Ishikawa (cell line): ENCODE data around the gene PLEKHA1.

ENCODE experiments used
- CEBPB ChIP-seq: IDR thresholded peaks from 2 replicates; pipeline ENCODE4 v1.6.1; 2012
- CREB1 ChIP-seq: IDR thresholded peaks from 2 replicates; pipeline ENCODE4 v1.6.1; 2012; ENCODE audit warnings: low read depth
- EGR1 ChIP-seq: IDR thresholded peaks from 2 replicates; pipeline ENCODE4 v1.6.1; 2012
- EP300 ChIP-seq: IDR thresholded peaks from 2 replicates; pipeline ENCODE4 v1.6.1; 2012; ENCODE audit warnings: borderline replicate concordance
- FOXM1 ChIP-seq: IDR thresholded peaks from 2 replicates; pipeline ENCODE4 v1.6.1; 2012; ENCODE audit warnings: low read depth, borderline replicate concordance
- NFIC ChIP-seq: IDR thresholded peaks from 2 replicates; pipeline ENCODE4 v1.6.1; 2012
- RAD21 ChIP-seq: IDR thresholded peaks from 2 replicates; pipeline ENCODE4 v1.6.1; 2012; ENCODE audit warnings: low read depth
- TAF1 ChIP-seq: IDR thresholded peaks from 2 replicates; pipeline ENCODE4 v1.6.1; 2012; ENCODE audit warnings: low read depth, mild to moderate bottlenecking
- TCF12 ChIP-seq: IDR thresholded peaks from 2 replicates; pipeline ENCODE4 v1.6.1; 2012; ENCODE audit warnings: low read depth
- TEAD4 ChIP-seq: IDR thresholded peaks from 2 replicates; pipeline ENCODE4 v1.6.1; 2012
- YY1 ChIP-seq: IDR thresholded peaks from 2 replicates; pipeline ENCODE4 v1.6.1; 2012; ENCODE audit warnings: low read depth
- ZBTB7A ChIP-seq: IDR thresholded peaks from 2 replicates; pipeline ENCODE4 v1.6.1; 2012; ENCODE audit warnings: low read depth
- TF ChIP-seq, protein P1 (sequence below): IDR thresholded peaks from 2 replicates; pipeline ENCODE4 v1.6.1; 2012; ENCODE audit warnings: low read depth, mild to moderate bottlenecking
- TF ChIP-seq, protein P2 (sequence below): IDR thresholded peaks from 2 replicates; pipeline ENCODE4 v1.6.1; 2012
- TF ChIP-seq, protein P3 (sequence below): IDR thresholded peaks from 2 replicates; pipeline ENCODE4 v1.6.1; 2012

Gene PLEKHA1

DNA sequence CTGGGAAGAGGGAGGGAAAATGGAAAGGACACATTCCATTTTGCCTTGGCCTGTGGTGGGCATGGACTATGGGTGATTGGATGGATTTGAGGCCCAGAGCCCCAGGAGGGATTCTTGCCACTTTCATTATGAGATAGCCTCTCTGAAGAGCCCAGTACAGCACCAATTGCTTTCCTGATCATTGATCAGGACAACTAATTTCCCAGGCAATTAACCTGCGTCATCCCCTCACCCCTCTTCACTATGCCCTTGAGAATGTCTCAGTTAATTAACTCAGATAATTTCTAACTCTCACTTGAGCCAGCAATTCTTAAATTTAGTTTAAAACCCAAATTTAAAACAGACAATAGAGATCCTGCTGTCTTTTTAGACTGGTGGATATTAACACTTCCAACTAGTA lies 13.5 kb upstream of the PLEKHA1 start:
- TF ChIP-seq, protein P1, sequence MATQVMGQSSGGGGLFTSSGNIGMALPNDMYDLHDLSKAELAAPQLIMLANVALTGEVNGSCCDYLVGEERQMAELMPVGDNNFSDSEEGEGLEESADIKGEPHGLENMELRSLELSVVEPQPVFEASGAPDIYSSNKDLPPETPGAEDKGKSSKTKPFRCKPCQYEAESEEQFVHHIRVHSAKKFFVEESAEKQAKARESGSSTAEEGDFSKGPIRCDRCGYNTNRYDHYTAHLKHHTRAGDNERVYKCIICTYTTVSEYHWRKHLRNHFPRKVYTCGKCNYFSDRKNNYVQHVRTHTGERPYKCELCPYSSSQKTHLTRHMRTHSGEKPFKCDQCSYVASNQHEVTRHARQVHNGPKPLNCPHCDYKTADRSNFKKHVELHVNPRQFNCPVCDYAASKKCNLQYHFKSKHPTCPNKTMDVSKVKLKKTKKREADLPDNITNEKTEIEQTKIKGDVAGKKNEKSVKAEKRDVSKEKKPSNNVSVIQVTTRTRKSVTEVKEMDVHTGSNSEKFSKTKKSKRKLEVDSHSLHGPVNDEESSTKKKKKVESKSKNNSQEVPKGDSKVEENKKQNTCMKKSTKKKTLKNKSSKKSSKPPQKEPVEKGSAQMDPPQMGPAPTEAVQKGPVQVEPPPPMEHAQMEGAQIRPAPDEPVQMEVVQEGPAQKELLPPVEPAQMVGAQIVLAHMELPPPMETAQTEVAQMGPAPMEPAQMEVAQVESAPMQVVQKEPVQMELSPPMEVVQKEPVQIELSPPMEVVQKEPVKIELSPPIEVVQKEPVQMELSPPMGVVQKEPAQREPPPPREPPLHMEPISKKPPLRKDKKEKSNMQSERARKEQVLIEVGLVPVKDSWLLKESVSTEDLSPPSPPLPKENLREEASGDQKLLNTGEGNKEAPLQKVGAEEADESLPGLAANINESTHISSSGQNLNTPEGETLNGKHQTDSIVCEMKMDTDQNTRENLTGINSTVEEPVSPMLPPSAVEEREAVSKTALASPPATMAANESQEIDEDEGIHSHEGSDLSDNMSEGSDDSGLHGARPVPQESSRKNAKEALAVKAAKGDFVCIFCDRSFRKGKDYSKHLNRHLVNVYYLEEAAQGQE, result no peak
- no peak for TF ChIP-seq FOXM1
- no peak for TF ChIP-seq EGR1
- no peak for TF ChIP-seq TAF1
- TF ChIP-seq RAD21, result no peak
- no peak for TF ChIP-seq TCF12
- no peak for TF ChIP-seq YY1
- TF ChIP-seq, protein P2, sequence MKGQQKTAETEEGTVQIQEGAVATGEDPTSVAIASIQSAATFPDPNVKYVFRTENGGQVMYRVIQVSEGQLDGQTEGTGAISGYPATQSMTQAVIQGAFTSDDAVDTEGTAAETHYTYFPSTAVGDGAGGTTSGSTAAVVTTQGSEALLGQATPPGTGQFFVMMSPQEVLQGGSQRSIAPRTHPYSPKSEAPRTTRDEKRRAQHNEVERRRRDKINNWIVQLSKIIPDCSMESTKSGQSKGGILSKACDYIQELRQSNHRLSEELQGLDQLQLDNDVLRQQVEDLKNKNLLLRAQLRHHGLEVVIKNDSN, result no peak
- TF ChIP-seq NFIC, result no peak
- no peak for TF ChIP-seq TEAD4
- TF ChIP-seq, protein P3, sequence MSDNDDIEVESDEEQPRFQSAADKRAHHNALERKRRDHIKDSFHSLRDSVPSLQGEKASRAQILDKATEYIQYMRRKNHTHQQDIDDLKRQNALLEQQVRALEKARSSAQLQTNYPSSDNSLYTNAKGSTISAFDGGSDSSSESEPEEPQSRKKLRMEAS, result no peak
- no peak for TF ChIP-seq ZBTB7A
- no peak for TF ChIP-seq CEBPB
- no peak for TF ChIP-seq CREB1
- TF ChIP-seq EP300, result no peak

DNA sequence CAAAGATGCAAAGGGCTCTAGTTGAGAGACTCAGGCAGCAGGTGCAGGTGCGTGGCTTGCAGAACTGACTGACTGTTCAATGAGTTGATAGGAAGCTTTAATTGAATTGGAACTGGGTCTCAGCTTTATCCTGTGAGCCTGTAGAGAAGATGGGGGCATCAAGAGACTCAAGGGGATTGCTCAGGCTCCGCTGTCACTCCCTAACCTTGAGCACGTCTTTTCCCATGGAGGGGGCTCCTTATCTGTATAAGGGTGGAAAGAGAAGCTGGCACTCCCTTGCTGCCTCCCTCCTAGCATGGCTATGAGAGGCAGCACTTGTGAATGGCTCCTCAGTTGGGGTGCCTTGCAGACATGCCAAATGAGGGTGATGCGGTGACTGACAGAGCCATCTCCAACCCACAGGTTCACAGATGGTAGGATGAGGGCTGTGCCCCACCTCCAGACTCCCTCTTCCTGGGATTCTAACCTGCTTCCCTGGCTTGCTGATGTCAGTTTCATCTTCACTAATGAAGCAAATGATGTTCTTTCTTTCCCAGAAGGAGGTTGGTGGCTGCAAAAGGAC lies 12.4 kb upstream of the PLEKHA1 start:
- TF ChIP-seq, protein P2, result no peak
- no peak for TF ChIP-seq NFIC
- no peak for TF ChIP-seq EGR1
- TF ChIP-seq YY1, result no peak
- TF ChIP-seq, protein P3, result no peak
- TF ChIP-seq CREB1, result no peak
- TF ChIP-seq EP300, result no peak
- TF ChIP-seq CEBPB, result no peak
- no peak for TF ChIP-seq FOXM1
- TF ChIP-seq, protein P1, result no peak
- no peak for TF ChIP-seq TCF12
- TF ChIP-seq TEAD4, result no peak
- no peak for TF ChIP-seq TAF1
- TF ChIP-seq RAD21, result no peak
- no peak for TF ChIP-seq ZBTB7A

DNA sequence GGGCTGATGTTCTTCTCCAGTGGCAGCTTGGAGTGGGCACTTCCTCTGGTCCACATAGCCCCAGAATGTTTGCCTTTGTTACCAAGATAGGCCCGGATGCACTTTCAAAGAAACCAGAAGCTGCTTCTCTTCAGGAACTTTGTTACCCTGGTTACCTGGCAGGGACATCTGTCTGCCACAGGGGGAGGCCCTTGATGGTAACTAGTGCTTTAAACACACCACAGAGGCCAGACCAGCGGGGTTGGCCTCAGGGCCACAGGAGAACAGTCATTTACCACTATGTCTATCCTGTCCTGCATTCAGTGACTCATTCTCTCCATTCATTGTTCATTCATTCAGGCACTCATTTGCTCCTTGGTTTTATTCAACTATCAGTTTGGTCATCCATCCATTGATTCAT lies 11.9 kb upstream of the PLEKHA1 start:
- TF ChIP-seq EP300, result no peak

DNA sequence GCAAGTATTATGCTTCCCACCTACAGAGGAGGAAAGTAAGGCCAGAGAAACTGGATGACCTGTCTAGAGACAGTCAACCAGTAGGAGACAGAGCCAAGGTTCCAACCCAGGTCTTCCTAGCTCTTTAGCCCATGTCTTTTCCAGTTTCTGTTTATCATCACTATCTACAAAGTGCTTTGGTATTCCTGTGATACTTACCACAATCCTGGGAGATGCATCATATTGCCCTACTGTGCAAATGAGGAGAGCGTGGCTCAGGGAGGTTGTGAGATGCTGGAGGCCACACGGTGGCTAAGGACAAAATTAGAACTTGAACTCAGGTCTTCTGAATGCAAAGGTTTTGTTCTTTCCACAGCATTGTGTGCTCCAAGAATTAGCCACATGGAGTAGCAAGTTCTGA lies 11.2 kb upstream of the PLEKHA1 start:
- TF ChIP-seq NFIC, result no peak
- TF ChIP-seq CEBPB, result no peak
- TF ChIP-seq, protein P3, result no peak
- no peak for TF ChIP-seq EGR1
- no peak for TF ChIP-seq TCF12
- TF ChIP-seq EP300, result no peak
- TF ChIP-seq CREB1, result no peak
- TF ChIP-seq TAF1, result no peak
- TF ChIP-seq FOXM1, result no peak
- TF ChIP-seq RAD21, result no peak
- no peak for TF ChIP-seq TEAD4

DNA sequence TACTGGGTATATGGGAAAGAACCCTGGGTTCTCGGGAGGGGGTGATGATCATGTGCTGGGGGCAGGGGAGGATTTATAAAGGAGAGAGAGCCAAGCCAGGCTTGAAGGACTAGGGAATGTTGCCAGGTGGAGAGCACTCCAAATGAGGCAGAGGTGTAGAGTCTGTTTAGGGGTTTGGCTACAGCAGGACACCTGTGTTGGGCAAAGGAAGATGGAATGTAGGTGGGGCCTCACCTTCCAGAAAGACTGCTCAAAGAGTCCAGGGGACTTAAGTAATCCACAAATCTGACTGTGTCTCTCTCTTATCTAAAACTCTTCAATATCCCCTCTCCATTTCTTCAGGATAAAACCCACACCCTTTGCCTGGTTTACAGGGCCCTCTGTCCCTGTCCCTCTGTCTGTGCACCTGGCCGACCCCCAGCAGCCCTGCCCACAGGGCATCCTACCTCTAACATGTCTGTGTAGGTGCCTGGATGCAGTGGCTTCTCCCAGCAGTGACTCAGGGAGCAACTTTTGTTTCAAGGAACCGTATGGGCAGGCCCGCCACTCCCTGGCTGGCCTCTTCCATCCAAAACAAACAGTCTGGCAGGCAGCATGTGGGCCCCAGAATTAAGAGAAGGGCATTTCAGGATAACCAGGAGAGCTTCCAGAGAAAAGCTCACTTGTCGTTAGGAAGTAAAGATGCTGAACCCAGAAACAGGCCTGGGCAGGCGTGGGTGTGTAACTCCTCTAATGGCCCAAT lies 10.6 kb upstream of the PLEKHA1 start:
- TF ChIP-seq CEBPB (no peak), ZBTB7A (no peak), TAF1 (no peak), EP300 (no peak), FOXM1 (no peak), TCF12 (no peak), EGR1 (no peak)
- TF ChIP-seq, protein P2, result no peak
- TF ChIP-seq, protein P3, result no peak
- TF ChIP-seq, protein P1, result no peak
